ENCODE measurements around the gene CDC123. TPM values are rescaled to one million over a fixed set of nuclear protein-coding genes. Genes with fewer than 3 reads are reported as not detected.
"Not testable (repeated sequence)": the region's sequence is repeated elsewhere in the genome, so short reads cannot be mapped to it uniquely, and the experiment has no call there.

CDC123 gene
- total RNA-seq, 1 experiment from 2014 or later: 74.2 TPM

- TF ChIP-seq EZH2 (IDR thresholded peaks at IDR 0.05; ENCODE audit: low read length, unreplicated experiment) (no peak), EZH2phosphoT487 (IDR thresholded peaks at IDR 0.05; ENCODE audit: borderline replicate concordance, low read length) (no peak), CTCF (conservative IDR thresholded peaks at IDR 0.05; ENCODE audit: low read depth, low read length) (no peak)
- no peak overlapping the region for H3K4me3 ChIP-seq (ENCODE audit: low read length)
- ATAC-seq (no peak), DNase-seq (no peak)
- CTCF ChIA-PET: no interaction called here
- H3K4me2 ChIP-seq (ENCODE audit: low read length): no peak overlapping the region
- no peak overlapping the region for H3K9ac ChIP-seq (ENCODE audit: low read length)
- no peaks in the 10 kb centered on the region for H3K9me2 ChIP-seq (replicated peaks; ENCODE audit: low read length)
- no peaks in the 10 kb centered on the region for H4K20me1 ChIP-seq (ENCODE audit: low read length)
- BruUV-seq (replicated peaks): no TSS peak
- H3K36me3 ChIP-seq (ENCODE audit: low read depth, low read length): peaks cover 20% of the 10 kb centered on the region
- peaks cover 3% of the 10 kb centered on the region; the same call in 1 of the 2 replicates for H3K79me2 ChIP-seq (ENCODE audit: low read length)
- no peaks in the 10 kb centered on the region for H3F3A ChIP-seq (ENCODE audit: low read length, unreplicated experiment)
- POLR2A ChIA-PET (ENCODE audit: unreplicated experiment): no interaction called here
- H3K27me3 ChIP-seq (ENCODE audit: low read length): no peaks in the 10 kb centered on the region
- no peaks in the 10 kb centered on the region for H3K9me3 ChIP-seq (ENCODE audit: low read length)
- intact Hi-C loops (cut with micrococcal nuclease): no loop called here
- H3K27ac ChIP-seq (ENCODE audit: low read length): no peak overlapping the region
- H2AFZ ChIP-seq (ENCODE audit: low read length): no peak overlapping the region
- H3K4me1 ChIP-seq (ENCODE audit: insufficient read depth, low read length): 0 out of 2 replicates have a peak, but pooled peaks cover 8% of the 10 kb centered on the region
Observed at GRCh38 chr10:12218991-12219390, 23.0 kb downstream of the CDC123 start.

GRCh38 chr10:12221323-12222298, 25.6 kb downstream of the CDC123 start:
- Histone ChIP-seq H3K4me2 (ENCODE audit: low read length) (no peak overlapping the region), H3F3A (ENCODE audit: low read length, unreplicated experiment) (no peaks in the 10 kb centered on the region), H3K27me3 (ENCODE audit: low read length) (no peaks in the 10 kb centered on the region), H3K4me1 (ENCODE audit: insufficient read depth, low read length) (0 out of 2 replicates have a peak, but pooled peaks cover 8% of the 10 kb centered on the region), H3K9me2 (replicated peaks; ENCODE audit: low read length) (no peaks in the 10 kb centered on the region), H3K9me3 (ENCODE audit: low read length) (no peaks in the 10 kb centered on the region), H2AFZ (ENCODE audit: low read length) (no peak overlapping the region), H4K20me1 (ENCODE audit: low read length) (no peaks in the 10 kb centered on the region), H3K79me2 (ENCODE audit: low read length) (no peaks in the 10 kb centered on the region), H3K27ac (ENCODE audit: low read length) (peak overlapping the region; percentile 55), H3K4me3 (ENCODE audit: low read length) (no peak overlapping the region), H3K9ac (ENCODE audit: low read length) (no peak overlapping the region; the same call in 1 of the 2 replicates), H3K36me3 (ENCODE audit: low read depth, low read length) (peaks cover 14% of the 10 kb centered on the region)
- BruUV-seq (replicated peaks): no TSS peak
- intact Hi-C loops (cut with micrococcal nuclease): no loop called here
- CTCF ChIA-PET: interaction anchor here (0.5 kb wide), 1 partner anchor 122 kb away, joined by 7 read pairs; no protein-coding TSS in a partner anchor
- ATAC-seq (peak; percentile 73), DNase-seq (peak; percentile 29)
- no peak for TF ChIP-seq EZH2phosphoT487 (IDR thresholded peaks at IDR 0.05; ENCODE audit: borderline replicate concordance, low read length)
- TF ChIP-seq EZH2 (IDR thresholded peaks at IDR 0.05; ENCODE audit: low read length, unreplicated experiment): no peak
- no peak for TF ChIP-seq CTCF (conservative IDR thresholded peaks at IDR 0.05; ENCODE audit: low read depth, low read length)
- POLR2A ChIA-PET (ENCODE audit: unreplicated experiment): no interaction called here

- Histone ChIP-seq H3K9me3 (ENCODE audit: low read length) (no peaks in the 10 kb centered on the region), H3K9ac (ENCODE audit: low read length) (no peak overlapping the region), H3K9me2 (replicated peaks; ENCODE audit: low read length) (no peaks in the 10 kb centered on the region), H3K4me3 (ENCODE audit: low read length) (no peak overlapping the region), H3K27me3 (ENCODE audit: low read length) (no peaks in the 10 kb centered on the region), H2AFZ (ENCODE audit: low read length) (no peak overlapping the region), H3K36me3 (ENCODE audit: low read depth, low read length) (peaks cover 6% of the 10 kb centered on the region), H3K4me1 (ENCODE audit: insufficient read depth, low read length) (0 out of 2 replicates have a peak, but pooled peaks cover 8% of the 10 kb centered on the region), H3K4me2 (ENCODE audit: low read length) (no peak overlapping the region), H4K20me1 (ENCODE audit: low read length) (no peaks in the 10 kb centered on the region), H3K79me2 (ENCODE audit: low read length) (no peaks in the 10 kb centered on the region), H3F3A (ENCODE audit: low read length, unreplicated experiment) (no peaks in the 10 kb centered on the region), H3K27ac (ENCODE audit: low read length) (no peak overlapping the region)
- ChIA-PET CTCF (no interaction called here), POLR2A (ENCODE audit: unreplicated experiment) (no interaction called here)
- intact Hi-C loops (cut with micrococcal nuclease): no loop called here
- ATAC-seq (no peak), DNase-seq (no peak)
- TF ChIP-seq EZH2 (IDR thresholded peaks at IDR 0.05; ENCODE audit: low read length, unreplicated experiment): no peak
- TF ChIP-seq CTCF (conservative IDR thresholded peaks at IDR 0.05; ENCODE audit: low read depth, low read length): no peak
- TF ChIP-seq EZH2phosphoT487 (IDR thresholded peaks at IDR 0.05; ENCODE audit: borderline replicate concordance, low read length): no peak
- no TSS peak for BruUV-seq (replicated peaks)
Observed at GRCh38 chr10:12225444-12225843, 29.5 kb downstream of the CDC123 start.

- POLR2A ChIA-PET (ENCODE audit: unreplicated experiment); H3K79me2 ChIP-seq (ENCODE audit: low read length); H3K36me3 ChIP-seq (ENCODE audit: low read depth, low read length); H3F3A ChIP-seq (ENCODE audit: low read length, unreplicated experiment); H3K9ac ChIP-seq (ENCODE audit: low read length); H2AFZ ChIP-seq (ENCODE audit: low read length); H3K4me2 ChIP-seq (ENCODE audit: low read length); ATAC-seq; DNase-seq; CTCF ChIA-PET; H3K9me3 ChIP-seq (ENCODE audit: low read length); H4K20me1 ChIP-seq (ENCODE audit: low read length); H3K9me2 ChIP-seq (replicated peaks; ENCODE audit: low read length); H3K27ac ChIP-seq (ENCODE audit: low read length); BruUV-seq (replicated peaks); intact Hi-C loops (cut with micrococcal nuclease); H3K4me1 ChIP-seq (ENCODE audit: insufficient read depth, low read length); H3K4me3 ChIP-seq (ENCODE audit: low read length); H3K27me3 ChIP-seq (ENCODE audit: low read length): not testable (repeated sequence)
Observed at GRCh38 chr10:12226438-12226837, 30.4 kb downstream of the CDC123 start.
